H1 (cell line): ENCODE measurements around the gene CNNM1. TPM values are rescaled to one million over a fixed set of nuclear protein-coding genes. Genes with fewer than 3 reads are reported as not detected.

ENCODE experiments used
- CTCF ChIA-PET: fragments of 300-600 bp; sonication (Branson Sonifier 250); formaldehyde crosslinking; loops from one replicate; lab custom pipeline; 2021; ENCODE audit not compliant: partially characterized antibody; lab: Charles Lee
- POLR2A ChIA-PET: fragments of 300-600 bp; sonication (Branson Sonifier 250); formaldehyde crosslinking; loops from one replicate; lab custom pipeline; 2021; ENCODE audit warnings: inconsistent platforms; ENCODE audit not compliant: partially characterized antibody; lab: Charles Lee
- DNase-seq, 2 experiments: peaks; one replicate each; pipeline versions ENCODE4 v3.0.0 to v3.0.0-alpha.2; 2010 to 2022; ENCODE audit warnings: low spot score in 2 of 2, low read depth in 1 of 2, mixed read lengths in 1 of 2
- FAIRE-seq: peaks from 2 replicates; lab custom pipeline; 2011; peaks lifted over from hg19 to GRCh38; lab: Jason Lieb, UNC
- H2AFZ ChIP-seq: 2 replicates; pipeline ENCODE4 v1.8.1; 2012; ENCODE audit warnings: low read length, inconsistent platforms
- H2AK5ac ChIP-seq: 2 replicates; pipeline ENCODE4 v1.6.1; 2013; ENCODE audit warnings: low read depth, low read length
- H2BK120ac ChIP-seq: replicated peaks from 2 replicates; pipeline ENCODE3; 2013; ENCODE audit warnings: low read depth, low read length, inconsistent platforms
- H2BK12ac ChIP-seq: 2 replicates; pipeline ENCODE4 v1.6.1; 2013; ENCODE audit warnings: low read depth, low read length
- H2BK15ac ChIP-seq: 2 replicates; pipeline ENCODE4 v1.6.1; 2013; ENCODE audit warnings: low read length
- H2BK20ac ChIP-seq: 2 replicates; pipeline ENCODE4 v1.6.1; 2013; ENCODE audit warnings: low read length
- H2BK5ac ChIP-seq: 2 replicates; pipeline ENCODE4 v1.6.1; 2013; ENCODE audit warnings: low read depth, low read length
- H3K14ac ChIP-seq: 2 replicates; pipeline ENCODE4 v1.6.1; 2013; ENCODE audit warnings: inconsistent platforms; ENCODE audit not compliant: insufficient read length
- H3K18ac ChIP-seq: 2 replicates; pipeline ENCODE4 v1.6.1; 2013; ENCODE audit warnings: low read length; ENCODE audit errors: extremely low read depth
- H3K23ac ChIP-seq: 2 replicates; pipeline ENCODE4 v1.6.1; 2013; ENCODE audit warnings: inconsistent platforms; ENCODE audit not compliant: insufficient read length
- H3K23me2 ChIP-seq: 2 replicates; pipeline ENCODE4 v1.6.1; 2013; ENCODE audit warnings: low read depth, low read length
- H3K27ac ChIP-seq: 2 replicates; pipeline ENCODE4 v1.6.1; 2011; ENCODE audit warnings: low read depth, low read length, inconsistent platforms
- H3K27me3 ChIP-seq, 4 experiments: replicated peaks in 1 of 4; 1 replicate in 1 of 4; 2 replicates in 3 of 4; pipeline versions ENCODE4 v1.6.1 to v1.8.1; 2011 to 2013; ENCODE audit warnings: low read length in 3 of 4, mild to moderate bottlenecking in 3 of 4, inconsistent platforms in 2 of 4, mixed read lengths in 2 of 4, moderate library complexity in 1 of 4; ENCODE audit not compliant: control insufficient read depth in 3 of 4, insufficient read depth in 3 of 4; ENCODE audit errors: extremely low read depth in 1 of 4
- H3K36me3 ChIP-seq, 4 experiments: 2 replicates each; pipeline versions ENCODE4 v1.6.1 to v1.8.1; 2011 to 2013; ENCODE audit warnings: mild to moderate bottlenecking in 4 of 4, low read length in 3 of 4, moderate library complexity in 2 of 4, control low read depth in 1 of 4, inconsistent platforms in 1 of 4; ENCODE audit not compliant: insufficient read depth in 4 of 4, control insufficient read depth in 2 of 4
- H3K4ac ChIP-seq: replicated peaks from 2 replicates; pipeline ENCODE3; 2013; ENCODE audit warnings: low read length, low read depth, mixed read lengths, inconsistent platforms; ENCODE audit not compliant: insufficient read length
- H3K4me1 ChIP-seq, 4 experiments: replicated peaks in 1 of 4; 1 replicate in 1 of 4; 2 replicates in 3 of 4; pipeline versions ENCODE4 v1.6.1 to v1.8.1; 2011 to 2013; ENCODE audit warnings: low read length in 3 of 4, inconsistent platforms in 2 of 4, mixed read lengths in 1 of 4; ENCODE audit not compliant: insufficient read depth in 4 of 4, control insufficient read depth in 3 of 4
- H3K4me2 ChIP-seq, 2 experiments: 2 replicates each; pipeline versions ENCODE4 v1.6.1 to v1.8.1; 2011 to 2013; ENCODE audit warnings: low read depth in 2 of 2, low read length in 2 of 2, control low read depth in 1 of 2, inconsistent platforms in 1 of 2, mild to moderate bottlenecking in 1 of 2; ENCODE audit not compliant: insufficient read depth in 1 of 2
- H3K4me3 ChIP-seq, 4 experiments: fragments of 200-600, 300-600 bp in 1 of 4; sonication (generic), shearing (Covaris generic), sonication (Bioruptor Twin) in 1 of 4; 2 replicates each; pipeline versions ENCODE4 v1.5.1 to v1.8.1; 2011 to 2016; ENCODE audit warnings: low read length in 4 of 4, low read depth in 3 of 4, control low read depth in 2 of 4, inconsistent platforms in 2 of 4, mild to moderate bottlenecking in 2 of 4, mixed read lengths in 1 of 4, moderate library complexity in 1 of 4; ENCODE audit not compliant: insufficient read depth in 2 of 4; ENCODE audit errors: extremely low read depth in 1 of 4
- H3K56ac ChIP-seq: replicated peaks from 2 replicates; pipeline ENCODE3; 2013; ENCODE audit warnings: low read depth, mild to moderate bottlenecking, mixed read lengths, low read length, inconsistent platforms; ENCODE audit not compliant: insufficient read length
- H3K79me1 ChIP-seq: 2 replicates; pipeline ENCODE4 v1.6.1; 2013; ENCODE audit warnings: low read depth, low read length, control low read depth
- H3K79me2 ChIP-seq, 2 experiments: 2 replicates each; pipeline versions ENCODE4 v1.6.1 to v1.8.1; 2012 to 2013; ENCODE audit warnings: low read length in 2 of 2, mild to moderate bottlenecking in 2 of 2, inconsistent platforms in 1 of 2; ENCODE audit not compliant: insufficient read depth in 2 of 2, control insufficient read depth in 1 of 2
- H3K9ac ChIP-seq, 4 experiments: replicated peaks in 1 of 4; 1 replicate in 1 of 4; 2 replicates in 3 of 4; pipeline versions ENCODE4 v1.6.1 to v1.8.1; 2011 to 2013; ENCODE audit warnings: low read depth in 3 of 4, low read length in 3 of 4, control low read depth in 2 of 4, mild to moderate bottlenecking in 2 of 4, moderate library complexity in 2 of 4, inconsistent platforms in 1 of 4; ENCODE audit errors: extremely low read depth in 1 of 4
- H3K9me3 ChIP-seq, 2 experiments: 2 replicates each; pipeline versions ENCODE4 v1.6.1 to v1.8.1; 2012 to 2013; ENCODE audit warnings: mild to moderate bottlenecking in 2 of 2, moderate library complexity in 2 of 2, control low read depth in 1 of 2, inconsistent platforms in 1 of 2, low read depth in 1 of 2, low read length in 1 of 2, mixed read lengths in 1 of 2; ENCODE audit not compliant: insufficient read depth in 2 of 2
- H4K20me1 ChIP-seq, 2 experiments: replicated peaks in 1 of 2; 2 replicates each; pipeline versions ENCODE3 to v1.8.1; 2011 to 2013; ENCODE audit warnings: inconsistent platforms in 2 of 2, low read length in 2 of 2, mild to moderate bottlenecking in 1 of 2; ENCODE audit not compliant: insufficient read depth in 2 of 2, control insufficient read depth in 1 of 2
- H4K5ac ChIP-seq: 2 replicates; pipeline ENCODE4 v1.6.1; 2013; ENCODE audit warnings: low read length, low read depth, mixed read lengths, inconsistent platforms; ENCODE audit not compliant: insufficient read length
- H4K8ac ChIP-seq: 2 replicates; pipeline ENCODE4 v1.8.0; 2013; ENCODE audit warnings: mild to moderate bottlenecking, moderate library complexity, low read length, inconsistent platforms; ENCODE audit not compliant: insufficient read depth; ENCODE audit errors: extremely low read depth
- H4K91ac ChIP-seq: replicated peaks from 2 replicates; pipeline ENCODE3; 2013; ENCODE audit warnings: low read length, mixed read lengths, inconsistent platforms; ENCODE audit not compliant: insufficient read length
- CBX5 ChIP-seq: fragments of 300-800, 300-1000 bp; sonication (generic); IDR thresholded peaks from 2 replicates; pipeline ENCODE4 v1.7.1; 2016; ENCODE audit warnings: antibody characterized with exemption, low read length, low read depth
- CBX8 ChIP-seq: fragments of 300-800, 300-1000 bp; sonication (generic); IDR thresholded peaks from 2 replicates; pipeline ENCODE4 v1.7.1; 2016; ENCODE audit warnings: low read depth, low read length, borderline replicate concordance
- CREB1 ChIP-seq: IDR thresholded peaks from 2 replicates; pipeline ENCODE4 v1.6.1; 2012; ENCODE audit warnings: inconsistent platforms
- HDAC2 ChIP-seq, 2 experiments: fragments of 300-600 bp in 1 of 2; sonication (generic) in 1 of 2; IDR thresholded peaks; 2 replicates each; pipeline ENCODE4 v1.6.1; 2011 to 2012; ENCODE audit warnings: low read depth in 2 of 2, low read length in 2 of 2, mild to moderate bottlenecking in 2 of 2, moderate library complexity in 2 of 2, borderline replicate concordance in 1 of 2, inconsistent platforms in 1 of 2
- NANOG ChIP-seq: IDR thresholded peaks from 2 replicates; pipeline ENCODE4 v1.6.1; 2011; ENCODE audit warnings: low read length, low read depth, mild to moderate bottlenecking, inconsistent platforms; ENCODE audit not compliant: insufficient read depth, poor library complexity, severe bottlenecking
- PHF8 ChIP-seq: fragments of 200-600 bp; sonication (generic); conservative IDR thresholded peaks from 2 replicates; pipeline ENCODE4 v1.7.1; 2012; ENCODE audit warnings: low read depth, mild to moderate bottlenecking, inconsistent platforms, low read length, moderate library complexity
- POLR2A ChIP-seq, 2 experiments: IDR thresholded peaks; 1 replicate in 1 of 2; 2 replicates in 1 of 2; pipeline ENCODE4 v1.6.1; 2011; ENCODE audit warnings: low read depth in 2 of 2, low read length in 2 of 2, mild to moderate bottlenecking in 2 of 2; ENCODE audit errors: control extremely low read depth in 1 of 2
- RAD21 ChIP-seq, 2 experiments: IDR thresholded peaks in 1 of 2; conservative IDR thresholded peaks in 1 of 2; 2 replicates each; pipeline ENCODE4 v1.6.1; 2011; ENCODE audit warnings: low read depth in 2 of 2, low read length in 2 of 2, improper control_type of control experiment in 1 of 2, inconsistent platforms in 1 of 2, mild to moderate bottlenecking in 1 of 2, moderate library complexity in 1 of 2
- RFX5 ChIP-seq: IDR thresholded peaks from 2 replicates; pipeline ENCODE4 v1.6.1; 2011; ENCODE audit warnings: low read depth, low read length, improper control_type of control experiment, borderline replicate concordance
- RXRA ChIP-seq: IDR thresholded peaks from 2 replicates; pipeline ENCODE4 v1.6.1; 2011; ENCODE audit warnings: low read depth, mild to moderate bottlenecking, low read length, moderate library complexity; ENCODE audit not compliant: insufficient read depth
- SIN3A ChIP-seq, 2 experiments: IDR thresholded peaks in 1 of 2; conservative IDR thresholded peaks in 1 of 2; 2 replicates each; pipeline ENCODE4 v1.6.1; 2011 to 2012; ENCODE audit warnings: low read length in 2 of 2, improper control_type of control experiment in 1 of 2, low read depth in 1 of 2, mild to moderate bottlenecking in 1 of 2
- SP2 ChIP-seq: IDR thresholded peaks from 2 replicates; pipeline ENCODE4 v1.6.1; 2012; ENCODE audit warnings: mild to moderate bottlenecking, low read length, inconsistent platforms
- TAF1 ChIP-seq: IDR thresholded peaks from 2 replicates; pipeline ENCODE4 v1.6.1; 2011; ENCODE audit warnings: mild to moderate bottlenecking, low read depth, low read length
- WGBS, 2 experiments: shearing (Covaris generic) in 1 of 2; methylation state at CpG; one replicate each; pipeline versions ENCODE4 v1.1.6 to v1.1.7; 2013 to 2015; ENCODE audit warnings: low lambda C conversion rate in 2 of 2, mixed read lengths in 2 of 2, inconsistent platforms in 1 of 2, low coverage in 1 of 2, missing lambda C conversion rate in 1 of 2; ENCODE audit not compliant: insufficient replicate concordance in 2 of 2, insufficient coverage in 1 of 2, insufficient read length in 1 of 2; ENCODE audit errors: extremely low coverage in 1 of 2, missing lambda C conversion rate in 1 of 2; 5-methylcytosine and 5-hydroxymethylcytosine counted together
- polyA plus RNA-seq, 7 experiments: library from polyadenylated mRNA; depleted of rRNA in 3 of 7; stranded (reverse) in 5 of 7; unstranded in 2 of 7; fragments of >200 nt in 5 of 7; fragments of 200-250 nt in 2 of 7; gene quantifications; 1 replicate in 5 of 7; 2 replicates in 1 of 7; 4 replicates in 1 of 7; pipeline versions ENCODE4 v1.2.1 to v1.2.3, GENCODE V29; 2011 to 2013; ENCODE audit warnings: missing spikeins in 2 of 7, mixed read lengths in 2 of 7
- total RNA-seq: library from RNA; stranded (reverse); fragmentation: NEBNext Ultra II Directional; extraction: Animal tissue kit (Norgen Biotek cat#: 25700); gene quantifications from 2 replicates; pipeline ENCODE4 v1.2.1, GENCODE V29; 2021
- TF ChIP-seq, protein P1 (sequence below): IDR thresholded peaks from 2 replicates; pipeline ENCODE4 v1.6.1; 2012; ENCODE audit warnings: inconsistent platforms

Gene CNNM1
- total and polyA plus RNA-seq, 2 of the 8 experiments (the other 6 are each of a cell fraction or from before 2014, with no cell fraction given), result 0.74 to 0.92 TPM

DNA sequence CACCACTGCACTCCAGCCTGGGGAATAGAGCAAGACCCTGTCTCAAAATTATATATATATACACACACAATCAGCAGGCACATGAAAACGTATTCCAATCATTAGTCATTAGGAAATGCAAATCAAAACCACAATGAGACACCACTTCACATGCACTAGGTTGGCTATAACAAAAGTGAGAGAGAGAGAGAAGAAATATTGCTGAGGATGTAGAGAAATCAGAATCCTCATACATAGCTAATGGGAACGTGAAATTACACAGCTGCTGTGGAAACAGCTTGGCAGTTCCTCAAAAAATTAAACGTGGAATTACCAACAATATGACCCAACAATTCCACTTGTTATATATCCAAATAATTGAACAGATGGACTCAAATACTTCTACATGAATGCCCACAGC, 43.3 kb upstream of the CNNM1 start:
- DNase-seq, result no peak
- no peaks in the 10 kb centered on the region for H4K20me1 ChIP-seq
- H3K23ac ChIP-seq, result no peak overlapping the region
- H4K5ac ChIP-seq, result no peak overlapping the region
- no peaks in the 10 kb centered on the region for H3K4me1 ChIP-seq
- H3K79me1 ChIP-seq, result no peaks in the 10 kb centered on the region
- H3K4me2 ChIP-seq, result no peak overlapping the region
- H3K4me3 ChIP-seq, result no peak overlapping the region
- no peak overlapping the region for H2AK5ac ChIP-seq
- no peak overlapping the region for H4K91ac ChIP-seq
- no peaks in the 10 kb centered on the region for H3K23me2 ChIP-seq
- no peaks in the 10 kb centered on the region for H3K9me3 ChIP-seq
- no peak overlapping the region for H2BK12ac ChIP-seq
- no peak overlapping the region for H2BK15ac ChIP-seq
- H3K36me3 ChIP-seq, result no peaks in the 10 kb centered on the region
- no peak overlapping the region for H3K14ac ChIP-seq
- H2BK120ac ChIP-seq, result no peak overlapping the region
- CTCF ChIA-PET, result interaction anchor here (1.1 kb wide), 1 partner anchor 9 kb away, joined by 5 read pairs; no protein-coding TSS in a partner anchor
- H2AFZ ChIP-seq, result no peak overlapping the region
- no peak overlapping the region for H3K27ac ChIP-seq
- no peak overlapping the region for H3K9ac ChIP-seq
- no peak overlapping the region for H3K56ac ChIP-seq
- no peaks in the 10 kb centered on the region for H3K79me2 ChIP-seq
- H2BK20ac ChIP-seq, result no peak overlapping the region
- H3K18ac ChIP-seq, result no peak overlapping the region
- no peak overlapping the region for H2BK5ac ChIP-seq
- WGBS, 2 experiments, result 58% methylated on average over 3 of the region's 3 CpGs; no CpG with 5 or more reads in 1 of the 2 experiments
- FAIRE-seq, result no peak
- H4K8ac ChIP-seq, result no peak overlapping the region
- POLR2A ChIA-PET, result no interaction called here
- no peak overlapping the region for H3K4ac ChIP-seq
- H3K27me3 ChIP-seq, result no peaks in the 10 kb centered on the region
- no peak for TF ChIP-seq CBX8
- TF ChIP-seq CREB1, result no peak
- no peak for TF ChIP-seq HDAC2 (IDR thresholded peaks at IDR 0.05; ENCODE audit: borderline replicate concordance in 1 of 2, low read depth in 2 of 2, low read length in 2 of 2)
- TF ChIP-seq RXRA, result no peak
- TF ChIP-seq NANOG, result no peak
- TF ChIP-seq, protein P1, sequence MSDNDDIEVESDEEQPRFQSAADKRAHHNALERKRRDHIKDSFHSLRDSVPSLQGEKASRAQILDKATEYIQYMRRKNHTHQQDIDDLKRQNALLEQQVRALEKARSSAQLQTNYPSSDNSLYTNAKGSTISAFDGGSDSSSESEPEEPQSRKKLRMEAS, result no peak
- no peak for TF ChIP-seq SP2
- no peak for TF ChIP-seq TAF1
- TF ChIP-seq RFX5, result no peak
- no peak for TF ChIP-seq SIN3A (conservative IDR thresholded peaks at IDR 0.05 in 1 of 2, IDR thresholded peaks at IDR 0.05 in 1 of 2; ENCODE audit: low read depth in 1 of 2, low read length in 2 of 2)
- TF ChIP-seq POLR2A (IDR thresholded peaks at IDR 0.05; ENCODE audit: control extremely low read depth in 1 of 2, low read depth in 2 of 2, low read length in 2 of 2), result no peak
- TF ChIP-seq PHF8, result no peak
- TF ChIP-seq CBX5, result no peak
- no peak for TF ChIP-seq RAD21 (IDR thresholded peaks at IDR 0.05 in 1 of 2, conservative IDR thresholded peaks at IDR 0.05 in 1 of 2; ENCODE audit: low read depth in 2 of 2, low read length in 2 of 2)
